Measurements from ENCODE around the gene GFOD2. TPM values are rescaled to one million over a fixed set of nuclear protein-coding genes. Genes with fewer than 3 reads are reported as not detected.

GFOD2 gene
- total and polyA plus RNA-seq, 2 of the 8 experiments (the other 6 are each of a cell fraction or from before 2014, with no cell fraction given): 21.4 to 33.2 TPM

- no peak overlapping the region for H3K18ac ChIP-seq (ENCODE audit: extremely low read depth, low read length)
- no peak overlapping the region for H2BK120ac ChIP-seq (replicated peaks; ENCODE audit: low read depth, low read length)
- H3K27ac ChIP-seq (ENCODE audit: low read depth, low read length): no peak overlapping the region
- H3K4me3 ChIP-seq (ENCODE audit: extremely low read depth in 1 of 4, insufficient read depth in 2 of 4, low read depth in 3 of 4, low read length in 4 of 4): no peak overlapping the region
- no peak overlapping the region for H2AK5ac ChIP-seq (ENCODE audit: low read depth, low read length)
- CTCF ChIA-PET (ENCODE audit: partially characterized antibody): interaction anchor here (0.5 to 5.5 kb wide), 8 partner anchors 10 to 207 kb away, joined by 3 to 46 read pairs (median 3); partner anchors contain the start of genes C16orf86, ENKD1 and NRN1L
- H3K4ac ChIP-seq (replicated peaks; ENCODE audit: insufficient read length, low read depth, low read length): no peak overlapping the region
- POLR2A ChIA-PET (ENCODE audit: partially characterized antibody): interaction anchor here (0.6 to 0.9 kb wide), 4 partner anchors 10 to 156 kb away, joined by 3 to 4 read pairs (median 4); partner anchors contain the start of genes C16orf86 and ENKD1
- no peaks in the 10 kb centered on the region for H3K27me3 ChIP-seq (replicated peaks in 1 of 4; ENCODE audit: control insufficient read depth in 3 of 4, extremely low read depth in 1 of 4, insufficient read depth in 3 of 4, low read length in 3 of 4)
- peaks cover 0 to 8% of the 10 kb centered on the region in 2 experiments for H4K20me1 ChIP-seq (replicated peaks in 1 of 2; ENCODE audit: control insufficient read depth in 1 of 2, insufficient read depth in 2 of 2, low read length in 2 of 2)
- no peak overlapping the region for H2AFZ ChIP-seq (ENCODE audit: low read length)
- no peaks in the 10 kb centered on the region; the same call in none of the 2 replicates for H3K79me1 ChIP-seq (ENCODE audit: low read depth, low read length)
- no peak overlapping the region for H4K8ac ChIP-seq (ENCODE audit: extremely low read depth, insufficient read depth, low read length)
- no peak overlapping the region for H3K23ac ChIP-seq (ENCODE audit: insufficient read length)
- H3K23me2 ChIP-seq (ENCODE audit: low read depth, low read length): no peaks in the 10 kb centered on the region
- no peak overlapping the region for H3K56ac ChIP-seq (replicated peaks; ENCODE audit: insufficient read length, low read depth, low read length)
- H2BK5ac ChIP-seq (ENCODE audit: low read depth, low read length): no peak overlapping the region
- no peak overlapping the region for H2BK20ac ChIP-seq (ENCODE audit: low read length)
- H3K4me1 ChIP-seq (replicated peaks in 1 of 4; ENCODE audit: control insufficient read depth in 3 of 4, insufficient read depth in 4 of 4, low read length in 3 of 4): peaks cover 0 to 3% (median 0%) of the 10 kb centered on the region in 4 experiments; a peak in 1 of 7 replicates
- H3K14ac ChIP-seq (ENCODE audit: insufficient read length): no peak overlapping the region
- FAIRE-seq (no peak), DNase-seq (ENCODE audit: low read depth in 1 of 2, low spot score in 2 of 2) (no peak)
- H4K5ac ChIP-seq (ENCODE audit: insufficient read length, low read depth, low read length): no peak overlapping the region
- H3K4me2 ChIP-seq (ENCODE audit: insufficient read depth in 1 of 2, low read depth in 2 of 2, low read length in 2 of 2): no peak overlapping the region
- peaks cover 0 to 3% (median 0%) of the 10 kb centered on the region in 4 experiments; a peak in 1 of 8 replicates for H3K36me3 ChIP-seq (ENCODE audit: control insufficient read depth in 2 of 4, insufficient read depth in 4 of 4, low read length in 3 of 4)
- H4K91ac ChIP-seq (replicated peaks; ENCODE audit: insufficient read length, low read length): no peak overlapping the region
- no peak overlapping the region for H3K9ac ChIP-seq (replicated peaks in 1 of 4; ENCODE audit: extremely low read depth in 1 of 4, low read depth in 3 of 4, low read length in 3 of 4)
- H3K9me3 ChIP-seq (ENCODE audit: insufficient read depth in 2 of 2, low read depth in 1 of 2, low read length in 1 of 2): no peaks in the 10 kb centered on the region
- H2BK12ac ChIP-seq (ENCODE audit: low read depth, low read length): no peak overlapping the region
- no peak for TF ChIP-seq SIRT6 (IDR thresholded peaks at IDR 0.05; ENCODE audit: low read length)
- TF ChIP-seq JUND (IDR thresholded peaks at IDR 0.05; ENCODE audit: low read length): no peak
- TF ChIP-seq, protein P1, sequence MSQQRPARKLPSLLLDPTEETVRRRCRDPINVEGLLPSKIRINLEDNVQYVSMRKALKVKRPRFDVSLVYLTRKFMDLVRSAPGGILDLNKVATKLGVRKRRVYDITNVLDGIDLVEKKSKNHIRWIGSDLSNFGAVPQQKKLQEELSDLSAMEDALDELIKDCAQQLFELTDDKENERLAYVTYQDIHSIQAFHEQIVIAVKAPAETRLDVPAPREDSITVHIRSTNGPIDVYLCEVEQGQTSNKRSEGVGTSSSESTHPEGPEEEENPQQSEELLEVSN (IDR thresholded peaks at IDR 0.05): no peak
- TF ChIP-seq GTF2F1 (IDR thresholded peaks at IDR 0.05; ENCODE audit: borderline replicate concordance, low read depth, low read length): no peak
- TF ChIP-seq GABPA (IDR thresholded peaks at IDR 0.05; ENCODE audit: borderline replicate concordance, insufficient read depth, low read length): no peak
- no peak for TF ChIP-seq SIX5 (IDR thresholded peaks at IDR 0.05; ENCODE audit: low read depth, low read length)
- no peak for TF ChIP-seq CBX5 (IDR thresholded peaks at IDR 0.05; ENCODE audit: low read depth, low read length)
- no peak for TF ChIP-seq SAP30 (IDR thresholded peaks at IDR 0.05; ENCODE audit: insufficient read depth, insufficient replicate concordance, low read length)
- no peak for TF ChIP-seq PHF8 (conservative IDR thresholded peaks at IDR 0.05; ENCODE audit: low read depth, low read length)
- 90% methylated on average over 8 of the region's 8 CpGs; no CpG with 5 or more reads in 1 of the 2 experiments for WGBS, 2 experiments (ENCODE audit: extremely low coverage in 1 of 2, insufficient coverage in 1 of 2, insufficient read length in 1 of 2, insufficient replicate concordance in 2 of 2, low coverage in 1 of 2, low lambda C conversion rate in 2 of 2, missing lambda C conversion rate in 1 of 2)
- H2BK15ac ChIP-seq (ENCODE audit: low read length): no peak overlapping the region
- no peaks in the 10 kb centered on the region for H3K79me2 ChIP-seq (ENCODE audit: control insufficient read depth in 1 of 2, insufficient read depth in 2 of 2, low read length in 2 of 2)
These were observed 42.2 kb downstream of the GFOD2 start for GRCh38 chr16:67676939-67677338.

All from H1 (cell line).